Astrocyte (in vitro differentiated cells and primary cell): ENCODE results near the gene PSMD9. TPM values are rescaled to one million over a fixed set of nuclear protein-coding genes. Genes with fewer than 3 reads are reported as not detected.

Source experiments
- DNase-seq: peaks from one replicate; pipeline ENCODE4 v3.0.0-alpha.2; 2010; ENCODE audit warnings: low read depth
- FAIRE-seq: peaks from 2 replicates; lab custom pipeline; 2011; peaks lifted over from hg19 to GRCh38; lab: Jason Lieb, UNC
- H2AFZ ChIP-seq: 2 replicates; pipeline ENCODE4 v1.6.0; 2012; ENCODE audit warnings: low read depth, low read length, inconsistent platforms
- H3K27ac ChIP-seq: 2 replicates; pipeline ENCODE4 v1.5.1; 2011; ENCODE audit warnings: low read depth, low read length, inconsistent platforms
- H3K27me3 ChIP-seq: 2 replicates; pipeline ENCODE4 v1.6.0; 2011; ENCODE audit warnings: low read length, inconsistent platforms; ENCODE audit not compliant: insufficient read depth
- H3K36me3 ChIP-seq: 2 replicates; pipeline ENCODE4 v1.5.1; 2011; ENCODE audit warnings: low read length, inconsistent platforms; ENCODE audit not compliant: insufficient read depth
- H3K4me1 ChIP-seq: 2 replicates; pipeline ENCODE4 v1.5.1; 2011; ENCODE audit warnings: low read length, inconsistent platforms; ENCODE audit not compliant: insufficient read depth
- H3K4me2 ChIP-seq: 2 replicates; pipeline ENCODE4 v1.6.0; 2012; ENCODE audit warnings: low read length, inconsistent platforms
- H3K4me3 ChIP-seq: 2 replicates; pipeline ENCODE4 v1.5.1; 2011; ENCODE audit warnings: low read depth, mild to moderate bottlenecking, low read length, inconsistent platforms; ENCODE audit not compliant: insufficient read depth
- H3K79me2 ChIP-seq: 2 replicates; pipeline ENCODE4 v1.6.0; 2012; ENCODE audit warnings: mild to moderate bottlenecking, low read length, inconsistent platforms; ENCODE audit not compliant: insufficient read depth
- H3K9ac ChIP-seq: 2 replicates; pipeline ENCODE4 v1.6.0; 2012; ENCODE audit warnings: mild to moderate bottlenecking, low read length, inconsistent platforms
- H3K9me3 ChIP-seq: 2 replicates; pipeline ENCODE4 v1.5.1; 2012; ENCODE audit warnings: low read depth, mild to moderate bottlenecking, low read length, inconsistent platforms; ENCODE audit not compliant: insufficient read depth
- H4K20me1 ChIP-seq: 2 replicates; pipeline ENCODE4 v1.6.0; 2012; ENCODE audit warnings: low read length, inconsistent platforms; ENCODE audit not compliant: insufficient read depth
- H3K27ac Mint-ChIP-seq: one replicate; pipeline ENCODE4 v1.8.0; 2021; ENCODE audit warnings: mild to moderate bottlenecking, mixed read lengths; ENCODE audit not compliant: unreplicated experiment
- H3K27me3 Mint-ChIP-seq: one replicate; pipeline ENCODE4 v1.8.0; 2021; ENCODE audit warnings: low read depth, mixed read lengths; ENCODE audit not compliant: unreplicated experiment
- H3K36me3 Mint-ChIP-seq: one replicate; pipeline ENCODE4 v1.8.0; 2021; ENCODE audit warnings: low read depth, mixed read lengths; ENCODE audit not compliant: unreplicated experiment
- H3K4me1 Mint-ChIP-seq: one replicate; pipeline ENCODE4 v1.8.0; 2021; ENCODE audit warnings: low read depth, mixed read lengths; ENCODE audit not compliant: unreplicated experiment
- H3K4me3 Mint-ChIP-seq: one replicate; pipeline ENCODE4 v1.8.0; 2021; ENCODE audit warnings: mild to moderate bottlenecking, moderate library complexity, mixed read lengths; ENCODE audit not compliant: unreplicated experiment
- H3K9me3 Mint-ChIP-seq: one replicate; pipeline ENCODE4 v1.8.0; 2021; ENCODE audit warnings: mild to moderate bottlenecking, mixed read lengths; ENCODE audit not compliant: unreplicated experiment
- EZH2 ChIP-seq: IDR thresholded peaks from 2 replicates; pipeline ENCODE4 v1.6.1; 2012; ENCODE audit warnings: mild to moderate bottlenecking, low read length, inconsistent platforms; ENCODE audit not compliant: insufficient read depth
- total RNA-seq: library from RNA; stranded (reverse); gene quantifications from 2 replicates; pipeline ENCODE4 v1.2.1, GENCODE V29; 2021
- TF ChIP-seq, protein P1 (sequence below): IDR thresholded peaks from 2 replicates; pipeline ENCODE4 v1.5.1; 2011; ENCODE audit warnings: low read depth, mild to moderate bottlenecking, inconsistent platforms, low read length, moderate library complexity; ENCODE audit not compliant: insufficient read depth

The PSMD9 gene
- total RNA-seq, 1 donor from 2014 or later, result 63.4 TPM

DNA sequence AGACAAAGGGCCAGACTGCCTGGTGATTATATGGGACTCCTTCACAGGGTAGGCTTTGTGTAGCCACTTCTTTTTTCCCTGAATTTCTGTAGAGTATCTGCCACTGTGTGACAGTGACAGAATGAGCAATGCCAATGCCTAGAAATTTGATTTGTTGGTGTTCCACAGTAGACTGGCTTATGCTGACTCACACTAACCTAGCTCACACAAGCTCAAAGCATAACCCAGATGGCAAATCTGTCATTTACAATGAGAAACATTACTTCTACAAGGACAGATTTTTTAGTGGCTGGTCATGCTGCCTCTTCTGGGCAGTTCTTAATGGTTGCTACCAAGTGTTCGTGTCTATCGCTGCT lies 45.7 kb downstream of the PSMD9 start:
- Mint-ChIP-seq H3K4me1 (peaks cover 13% of the 10 kb centered on the region), H3K27ac (peak overlapping the region; percentile 84), H3K27me3 (no peaks in the 10 kb centered on the region), H3K9me3 (peaks cover 8% of the 10 kb centered on the region), H3K4me3 (no peak overlapping the region), H3K36me3 (peaks cover 38% of the 10 kb centered on the region)
- H3K27ac ChIP-seq, result no peak overlapping the region
- H3K4me1 ChIP-seq, result peaks cover 9% of the 10 kb centered on the region
- H4K20me1 ChIP-seq, result no peaks in the 10 kb centered on the region
- FAIRE-seq (no peak), DNase-seq (no peak)
- H2AFZ ChIP-seq, result no peak overlapping the region
- H3K4me3 ChIP-seq, result no peak overlapping the region
- no peak overlapping the region for H3K4me2 ChIP-seq
- no peaks in the 10 kb centered on the region for H3K79me2 ChIP-seq
- no peaks in the 10 kb centered on the region for H3K27me3 ChIP-seq
- H3K9me3 ChIP-seq, result no peaks in the 10 kb centered on the region
- H3K9ac ChIP-seq, result no peak overlapping the region
- H3K36me3 ChIP-seq, result no peaks in the 10 kb centered on the region
- TF ChIP-seq, protein P1, sequence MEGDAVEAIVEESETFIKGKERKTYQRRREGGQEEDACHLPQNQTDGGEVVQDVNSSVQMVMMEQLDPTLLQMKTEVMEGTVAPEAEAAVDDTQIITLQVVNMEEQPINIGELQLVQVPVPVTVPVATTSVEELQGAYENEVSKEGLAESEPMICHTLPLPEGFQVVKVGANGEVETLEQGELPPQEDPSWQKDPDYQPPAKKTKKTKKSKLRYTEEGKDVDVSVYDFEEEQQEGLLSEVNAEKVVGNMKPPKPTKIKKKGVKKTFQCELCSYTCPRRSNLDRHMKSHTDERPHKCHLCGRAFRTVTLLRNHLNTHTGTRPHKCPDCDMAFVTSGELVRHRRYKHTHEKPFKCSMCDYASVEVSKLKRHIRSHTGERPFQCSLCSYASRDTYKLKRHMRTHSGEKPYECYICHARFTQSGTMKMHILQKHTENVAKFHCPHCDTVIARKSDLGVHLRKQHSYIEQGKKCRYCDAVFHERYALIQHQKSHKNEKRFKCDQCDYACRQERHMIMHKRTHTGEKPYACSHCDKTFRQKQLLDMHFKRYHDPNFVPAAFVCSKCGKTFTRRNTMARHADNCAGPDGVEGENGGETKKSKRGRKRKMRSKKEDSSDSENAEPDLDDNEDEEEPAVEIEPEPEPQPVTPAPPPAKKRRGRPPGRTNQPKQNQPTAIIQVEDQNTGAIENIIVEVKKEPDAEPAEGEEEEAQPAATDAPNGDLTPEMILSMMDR, result no peak
- no peak for TF ChIP-seq EZH2

DNA sequence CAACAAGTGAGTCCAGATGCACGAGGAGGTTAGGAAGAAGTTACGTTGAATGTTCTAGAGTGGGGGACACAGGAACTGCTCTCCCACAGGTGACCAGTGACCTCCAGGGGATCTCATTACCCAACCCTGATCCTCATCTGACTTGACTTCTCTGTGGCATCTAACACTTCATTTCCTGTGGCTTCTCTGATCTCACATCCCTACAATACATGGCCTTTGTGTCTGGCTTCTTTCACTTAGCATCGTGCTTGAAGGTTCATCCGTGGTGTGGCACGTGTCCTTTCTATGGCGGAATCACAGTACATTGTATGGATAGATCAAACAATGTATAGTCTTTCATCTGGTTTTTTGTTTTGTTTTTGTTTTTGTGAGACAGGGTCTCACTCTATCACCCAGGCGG lies 49.1 kb downstream of the PSMD9 start:
- Mint-ChIP-seq H3K4me3 (no peak overlapping the region), H3K36me3 (peaks cover 38% of the 10 kb centered on the region), H3K9me3 (peaks cover 6% of the 10 kb centered on the region), H3K27me3 (no peaks in the 10 kb centered on the region), H3K4me1 (peaks cover 15% of the 10 kb centered on the region), H3K27ac (no peak overlapping the region)
- Histone ChIP-seq H3K9ac (no peak overlapping the region), H4K20me1 (no peaks in the 10 kb centered on the region), H3K79me2 (no peaks in the 10 kb centered on the region), H3K27ac (no peak overlapping the region), H2AFZ (no peak overlapping the region), H3K4me2 (no peak overlapping the region), H3K9me3 (no peaks in the 10 kb centered on the region), H3K36me3 (no peaks in the 10 kb centered on the region), H3K4me1 (peaks cover 18% of the 10 kb centered on the region), H3K27me3 (no peaks in the 10 kb centered on the region), H3K4me3 (no peak overlapping the region)
- TF ChIP-seq EZH2, result no peak
- TF ChIP-seq, protein P1, result no peak
- DNase-seq (no peak), FAIRE-seq (no peak)

DNA sequence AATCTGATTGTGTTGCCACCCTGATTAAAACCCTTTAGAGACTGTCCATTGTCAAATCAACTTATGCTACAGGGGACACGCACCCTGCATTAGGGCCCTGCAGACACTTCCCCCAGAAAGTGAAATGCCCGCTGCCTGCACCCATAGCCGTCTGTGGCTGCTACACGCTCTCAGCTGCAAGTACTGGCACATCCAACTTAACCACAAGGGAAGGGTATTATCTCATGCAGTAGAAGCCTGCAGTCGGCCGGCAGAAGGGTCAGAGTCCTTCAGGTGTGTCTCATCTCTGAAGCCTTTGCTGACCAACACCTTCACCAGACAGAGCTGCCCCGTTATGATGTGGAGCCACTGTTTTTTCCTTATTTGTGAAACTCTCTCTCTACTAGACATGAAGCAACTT lies 50.6 kb downstream of the PSMD9 start:
- Histone ChIP-seq H3K36me3 (no peaks in the 10 kb centered on the region), H4K20me1 (no peaks in the 10 kb centered on the region), H3K4me1 (peaks cover 10% of the 10 kb centered on the region), H2AFZ (no peak overlapping the region), H3K79me2 (no peaks in the 10 kb centered on the region), H3K4me3 (no peak overlapping the region), H3K9ac (no peak overlapping the region), H3K4me2 (no peak overlapping the region), H3K27me3 (no peaks in the 10 kb centered on the region), H3K27ac (no peak overlapping the region), H3K9me3 (no peaks in the 10 kb centered on the region)
- H3K27me3 Mint-ChIP-seq, result no peaks in the 10 kb centered on the region
- no peak overlapping the region for H3K27ac Mint-ChIP-seq
- no peak for FAIRE-seq
- TF ChIP-seq EZH2, result no peak
- TF ChIP-seq, protein P1, result no peak
- H3K36me3 Mint-ChIP-seq, result peaks cover 39% of the 10 kb centered on the region
- DNase-seq, result peak; percentile 41
- H3K4me1 Mint-ChIP-seq, result peaks cover 5% of the 10 kb centered on the region
- no peak overlapping the region for H3K4me3 Mint-ChIP-seq
- H3K9me3 Mint-ChIP-seq, result peaks cover 6% of the 10 kb centered on the region
